HG02884 (cell line): ENCODE measurements around the gene HGS.

Experiments used
- ATAC-seq: cut with Tn5 transposase; IDR thresholded peaks from one replicate; pipeline ENCODE4 v1.9.1; 2021; ENCODE audit warnings: mild to moderate bottlenecking, moderate library complexity; ENCODE audit not compliant: unreplicated experiment

The HGS gene

GRCh38 chr17:81683584-81684441 is at the start of gene HGS, which contains the start of gene ARL16:
Gene HGS (plus strand): TSS chr17:81684011. CDS start chr17:81684067, 56 bp downstream.
Gene ARL16 (minus strand): TSS chr17:81683797. CDS start chr17:81683753, 44 bp downstream.
- ATAC-seq = peak; percentile 87

GRCh38 chr17:81635431-81635830 is 48.4 kb upstream of the HGS start:
- no peak for ATAC-seq

- no peak for ATAC-seq
Observed at GRCh38 chr17:81635973-81636504, 47.8 kb upstream of the HGS start.

GRCh38 chr17:81636505-81637288 is 47.1 kb upstream of the HGS start, which contains the start of the genes NPLOC4 and TSPAN10:
Gene NPLOC4 (minus strand): TSS chr17:81637112. CDS start chr17:81636930, 182 bp downstream.
Gene TSPAN10 (plus strand): TSS chr17:81637196. CDS start chr17:81642413, 5,217 bp downstream.
- no peak for ATAC-seq

GRCh38 chr17:81638683-81639082 is 45.1 kb upstream of the HGS start:
- ATAC-seq = no peak

- ATAC-seq = no peak
Observed at GRCh38 chr17:81640011-81640410, 43.8 kb upstream of the HGS start.

- no peak for ATAC-seq
Observed at GRCh38 chr17:81641825-81642489, 41.9 kb upstream of the HGS start.

- no peak for ATAC-seq
Observed at GRCh38 chr17:81644496-81644895, 39.3 kb upstream of the HGS start.

GRCh38 chr17:81644976-81645952 is 38.5 kb upstream of the HGS start:
- ATAC-seq = no peak

GRCh38 chr17:81646869-81647600 is 36.8 kb upstream of the HGS start:
- ATAC-seq = no peak

GRCh38 chr17:81647640-81648012 is 36.2 kb upstream of the HGS start:
- ATAC-seq = no peak

GRCh38 chr17:81648013-81648706 is 35.7 kb upstream of the HGS start:
- ATAC-seq = no peak

- no peak for ATAC-seq
Observed at GRCh38 chr17:81648707-81649085, 35.1 kb upstream of the HGS start.

- no peak for ATAC-seq
Observed at GRCh38 chr17:81650951-81651350, 32.9 kb upstream of the HGS start.

- no peak for ATAC-seq
Observed at GRCh38 chr17:81651692-81652091, 32.1 kb upstream of the HGS start.

GRCh38 chr17:81652906-81653771 is 30.7 kb upstream of the HGS start:
- no peak for ATAC-seq

GRCh38 chr17:81655378-81656117 is 28.3 kb upstream of the HGS start:
- no peak for ATAC-seq
